Measurements from ENCODE around the gene CELF4.

DNA sequence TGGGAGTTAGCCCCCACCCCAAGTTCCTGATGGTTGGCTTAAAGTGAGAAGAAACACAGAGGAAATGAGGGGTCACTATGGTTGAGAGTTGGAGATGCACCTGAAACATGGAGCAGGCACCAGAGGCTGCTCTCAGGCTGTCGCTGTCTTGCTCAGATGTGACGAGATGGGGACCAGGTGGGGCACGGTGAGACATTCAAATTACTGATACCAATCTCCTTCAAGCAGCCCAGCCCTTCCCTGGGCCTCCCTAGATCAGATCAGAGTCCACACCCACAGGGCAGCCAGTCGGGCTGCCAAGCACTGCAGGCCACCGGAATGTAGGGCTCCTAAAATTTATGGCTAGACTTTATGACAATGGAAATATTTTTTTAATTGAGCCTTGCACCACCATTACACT lies 176.6 kb downstream of the CELF4 start:
- TF ChIP-seq, protein P1, sequence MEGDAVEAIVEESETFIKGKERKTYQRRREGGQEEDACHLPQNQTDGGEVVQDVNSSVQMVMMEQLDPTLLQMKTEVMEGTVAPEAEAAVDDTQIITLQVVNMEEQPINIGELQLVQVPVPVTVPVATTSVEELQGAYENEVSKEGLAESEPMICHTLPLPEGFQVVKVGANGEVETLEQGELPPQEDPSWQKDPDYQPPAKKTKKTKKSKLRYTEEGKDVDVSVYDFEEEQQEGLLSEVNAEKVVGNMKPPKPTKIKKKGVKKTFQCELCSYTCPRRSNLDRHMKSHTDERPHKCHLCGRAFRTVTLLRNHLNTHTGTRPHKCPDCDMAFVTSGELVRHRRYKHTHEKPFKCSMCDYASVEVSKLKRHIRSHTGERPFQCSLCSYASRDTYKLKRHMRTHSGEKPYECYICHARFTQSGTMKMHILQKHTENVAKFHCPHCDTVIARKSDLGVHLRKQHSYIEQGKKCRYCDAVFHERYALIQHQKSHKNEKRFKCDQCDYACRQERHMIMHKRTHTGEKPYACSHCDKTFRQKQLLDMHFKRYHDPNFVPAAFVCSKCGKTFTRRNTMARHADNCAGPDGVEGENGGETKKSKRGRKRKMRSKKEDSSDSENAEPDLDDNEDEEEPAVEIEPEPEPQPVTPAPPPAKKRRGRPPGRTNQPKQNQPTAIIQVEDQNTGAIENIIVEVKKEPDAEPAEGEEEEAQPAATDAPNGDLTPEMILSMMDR (IDR thresholded peaks at IDR 0.05; ENCODE audit: insufficient read depth, low read length): no peak
- TF ChIP-seq POLR2AphosphoS5 (IDR thresholded peaks at IDR 0.05; ENCODE audit: low read depth) (no peak), GABPA (IDR thresholded peaks at IDR 0.05; ENCODE audit: low read depth) (no peak), SPI1 (IDR thresholded peaks at IDR 0.05; ENCODE audit: borderline replicate concordance, low read depth) (no peak)
- TF ChIP-seq, protein P2, sequence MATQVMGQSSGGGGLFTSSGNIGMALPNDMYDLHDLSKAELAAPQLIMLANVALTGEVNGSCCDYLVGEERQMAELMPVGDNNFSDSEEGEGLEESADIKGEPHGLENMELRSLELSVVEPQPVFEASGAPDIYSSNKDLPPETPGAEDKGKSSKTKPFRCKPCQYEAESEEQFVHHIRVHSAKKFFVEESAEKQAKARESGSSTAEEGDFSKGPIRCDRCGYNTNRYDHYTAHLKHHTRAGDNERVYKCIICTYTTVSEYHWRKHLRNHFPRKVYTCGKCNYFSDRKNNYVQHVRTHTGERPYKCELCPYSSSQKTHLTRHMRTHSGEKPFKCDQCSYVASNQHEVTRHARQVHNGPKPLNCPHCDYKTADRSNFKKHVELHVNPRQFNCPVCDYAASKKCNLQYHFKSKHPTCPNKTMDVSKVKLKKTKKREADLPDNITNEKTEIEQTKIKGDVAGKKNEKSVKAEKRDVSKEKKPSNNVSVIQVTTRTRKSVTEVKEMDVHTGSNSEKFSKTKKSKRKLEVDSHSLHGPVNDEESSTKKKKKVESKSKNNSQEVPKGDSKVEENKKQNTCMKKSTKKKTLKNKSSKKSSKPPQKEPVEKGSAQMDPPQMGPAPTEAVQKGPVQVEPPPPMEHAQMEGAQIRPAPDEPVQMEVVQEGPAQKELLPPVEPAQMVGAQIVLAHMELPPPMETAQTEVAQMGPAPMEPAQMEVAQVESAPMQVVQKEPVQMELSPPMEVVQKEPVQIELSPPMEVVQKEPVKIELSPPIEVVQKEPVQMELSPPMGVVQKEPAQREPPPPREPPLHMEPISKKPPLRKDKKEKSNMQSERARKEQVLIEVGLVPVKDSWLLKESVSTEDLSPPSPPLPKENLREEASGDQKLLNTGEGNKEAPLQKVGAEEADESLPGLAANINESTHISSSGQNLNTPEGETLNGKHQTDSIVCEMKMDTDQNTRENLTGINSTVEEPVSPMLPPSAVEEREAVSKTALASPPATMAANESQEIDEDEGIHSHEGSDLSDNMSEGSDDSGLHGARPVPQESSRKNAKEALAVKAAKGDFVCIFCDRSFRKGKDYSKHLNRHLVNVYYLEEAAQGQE (IDR thresholded peaks at IDR 0.05; ENCODE audit: insufficient replicate concordance, low read depth): no peak
